Measurements from ENCODE around the gene PGLYRP1. TPM values are rescaled to one million over a fixed set of nuclear protein-coding genes. Genes with fewer than 3 reads are reported as not detected.
A peak's percentile ranks its signal among the peaks of the same experiment; 100 is the strongest.

Gene PGLYRP1
- total and polyA plus RNA-seq, 2 of the 13 experiments (the other 11 are each of a cell fraction or from before 2014, with no cell fraction given): not detected

DNA sequence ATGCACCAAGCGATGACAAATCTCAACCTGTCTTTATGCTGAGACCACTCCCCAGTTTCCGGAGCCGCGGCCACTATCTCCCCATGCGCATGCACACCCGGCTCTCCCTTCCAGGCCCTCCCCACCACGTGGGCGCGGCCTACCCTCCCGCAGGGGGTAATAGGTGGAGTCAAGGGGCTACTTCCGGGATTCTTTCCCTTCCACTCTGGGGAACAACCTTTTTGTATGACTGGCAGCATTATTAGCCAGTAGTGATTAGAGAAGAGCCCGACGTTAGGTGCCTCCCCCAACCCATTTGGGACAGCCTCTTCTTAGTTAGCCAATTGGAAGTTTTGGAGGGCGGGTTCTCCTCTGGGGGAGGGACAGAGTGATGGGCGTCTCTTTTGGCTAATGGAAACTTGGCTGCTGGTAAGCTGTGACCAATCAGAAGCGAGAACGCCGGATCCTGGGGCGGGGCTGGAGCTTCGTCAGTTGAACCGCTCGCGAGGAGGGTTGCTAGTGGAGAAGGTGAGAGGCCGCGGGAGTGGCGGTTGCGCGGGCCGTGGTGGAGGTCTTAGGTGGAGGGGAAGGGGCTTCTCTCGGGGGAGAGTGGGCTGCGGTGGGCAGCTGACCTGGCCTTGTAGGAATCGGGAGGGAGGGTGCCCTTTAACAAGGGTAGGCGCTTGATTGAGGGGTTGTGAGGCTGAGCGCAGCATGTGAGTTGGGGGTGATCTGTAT, 27.7 kb downstream of the PGLYRP1 start, which contains the start of gene CCDC61 (continued):
- TF ChIP-seq RBFOX2 (IDR thresholded peaks at IDR 0.05; ENCODE audit: low read depth, low read length): peak; percentile 70
- TF ChIP-seq, protein P1, sequence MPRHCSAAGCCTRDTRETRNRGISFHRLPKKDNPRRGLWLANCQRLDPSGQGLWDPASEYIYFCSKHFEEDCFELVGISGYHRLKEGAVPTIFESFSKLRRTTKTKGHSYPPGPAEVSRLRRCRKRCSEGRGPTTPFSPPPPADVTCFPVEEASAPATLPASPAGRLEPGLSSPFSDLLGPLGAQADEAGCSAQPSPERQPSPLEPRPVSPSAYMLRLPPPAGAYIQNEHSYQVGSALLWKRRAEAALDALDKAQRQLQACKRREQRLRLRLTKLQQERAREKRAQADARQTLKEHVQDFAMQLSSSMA (CRISPR knock-in tag; IDR thresholded peaks at IDR 0.05): no peak
- TF ChIP-seq, protein P2, sequence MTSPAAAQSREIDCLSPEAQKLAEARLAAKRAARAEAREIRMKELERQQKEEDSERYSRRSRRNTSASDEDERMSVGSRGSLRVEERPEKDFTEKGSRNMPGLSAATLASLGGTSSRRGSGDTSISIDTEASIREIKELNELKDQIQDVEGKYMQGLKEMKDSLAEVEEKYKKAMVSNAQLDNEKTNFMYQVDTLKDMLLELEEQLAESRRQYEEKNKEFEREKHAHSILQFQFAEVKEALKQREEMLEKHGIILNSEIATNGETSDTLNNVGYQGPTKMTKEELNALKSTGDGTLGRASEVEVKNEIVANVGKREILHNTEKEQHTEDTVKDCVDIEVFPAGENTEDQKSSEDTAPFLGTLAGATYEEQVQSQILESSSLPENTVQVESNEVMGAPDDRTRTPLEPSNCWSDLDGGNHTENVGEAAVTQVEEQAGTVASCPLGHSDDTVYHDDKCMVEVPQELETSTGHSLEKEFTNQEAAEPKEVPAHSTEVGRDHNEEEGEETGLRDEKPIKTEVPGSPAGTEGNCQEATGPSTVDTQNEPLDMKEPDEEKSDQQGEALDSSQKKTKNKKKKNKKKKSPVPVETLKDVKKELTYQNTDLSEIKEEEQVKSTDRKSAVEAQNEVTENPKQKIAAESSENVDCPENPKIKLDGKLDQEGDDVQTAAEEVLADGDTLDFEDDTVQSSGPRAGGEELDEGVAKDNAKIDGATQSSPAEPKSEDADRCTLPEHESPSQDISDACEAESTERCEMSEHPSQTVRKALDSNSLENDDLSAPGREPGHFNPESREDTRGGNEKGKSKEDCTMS (CRISPR knock-in tag; conservative IDR thresholded peaks at IDR 0.05): no peak
- TF ChIP-seq MXI1 (IDR thresholded peaks at IDR 0.05; ENCODE audit: borderline replicate concordance, low read depth, low read length): peak; percentile 98; the same call in 2 of the 3 replicates
- TF ChIP-seq, protein P3, sequence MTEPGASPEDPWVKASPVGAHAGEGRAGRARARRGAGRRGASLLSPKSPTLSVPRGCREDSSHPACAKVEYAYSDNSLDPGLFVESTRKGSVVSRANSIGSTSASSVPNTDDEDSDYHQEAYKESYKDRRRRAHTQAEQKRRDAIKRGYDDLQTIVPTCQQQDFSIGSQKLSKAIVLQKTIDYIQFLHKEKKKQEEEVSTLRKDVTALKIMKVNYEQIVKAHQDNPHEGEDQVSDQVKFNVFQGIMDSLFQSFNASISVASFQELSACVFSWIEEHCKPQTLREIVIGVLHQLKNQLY (CRISPR knock-in tag; IDR thresholded peaks at IDR 0.05): peak; percentile 49; the same call in 1 of the 2 replicates
- TF ChIP-seq, protein P4, sequence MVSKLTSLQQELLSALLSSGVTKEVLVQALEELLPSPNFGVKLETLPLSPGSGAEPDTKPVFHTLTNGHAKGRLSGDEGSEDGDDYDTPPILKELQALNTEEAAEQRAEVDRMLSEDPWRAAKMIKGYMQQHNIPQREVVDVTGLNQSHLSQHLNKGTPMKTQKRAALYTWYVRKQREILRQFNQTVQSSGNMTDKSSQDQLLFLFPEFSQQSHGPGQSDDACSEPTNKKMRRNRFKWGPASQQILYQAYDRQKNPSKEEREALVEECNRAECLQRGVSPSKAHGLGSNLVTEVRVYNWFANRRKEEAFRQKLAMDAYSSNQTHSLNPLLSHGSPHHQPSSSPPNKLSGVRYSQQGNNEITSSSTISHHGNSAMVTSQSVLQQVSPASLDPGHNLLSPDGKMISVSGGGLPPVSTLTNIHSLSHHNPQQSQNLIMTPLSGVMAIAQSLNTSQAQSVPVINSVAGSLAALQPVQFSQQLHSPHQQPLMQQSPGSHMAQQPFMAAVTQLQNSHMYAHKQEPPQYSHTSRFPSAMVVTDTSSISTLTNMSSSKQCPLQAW (CRISPR knock-in tag; IDR thresholded peaks at IDR 0.05): 0 out of 2 replicates have a peak, but pooled peaks have one; percentile 3
- TF ChIP-seq ZBTB20 (CRISPR knock-in tag; IDR thresholded peaks at IDR 0.05; ENCODE audit: borderline replicate concordance, low read depth): no peak
- TF ChIP-seq MAFK (conservative IDR thresholded peaks at IDR 0.05 in 1 of 2, IDR thresholded peaks at IDR 0.05 in 1 of 2; ENCODE audit: low read length in 2 of 2): no peak
- TF ChIP-seq, protein P5, sequence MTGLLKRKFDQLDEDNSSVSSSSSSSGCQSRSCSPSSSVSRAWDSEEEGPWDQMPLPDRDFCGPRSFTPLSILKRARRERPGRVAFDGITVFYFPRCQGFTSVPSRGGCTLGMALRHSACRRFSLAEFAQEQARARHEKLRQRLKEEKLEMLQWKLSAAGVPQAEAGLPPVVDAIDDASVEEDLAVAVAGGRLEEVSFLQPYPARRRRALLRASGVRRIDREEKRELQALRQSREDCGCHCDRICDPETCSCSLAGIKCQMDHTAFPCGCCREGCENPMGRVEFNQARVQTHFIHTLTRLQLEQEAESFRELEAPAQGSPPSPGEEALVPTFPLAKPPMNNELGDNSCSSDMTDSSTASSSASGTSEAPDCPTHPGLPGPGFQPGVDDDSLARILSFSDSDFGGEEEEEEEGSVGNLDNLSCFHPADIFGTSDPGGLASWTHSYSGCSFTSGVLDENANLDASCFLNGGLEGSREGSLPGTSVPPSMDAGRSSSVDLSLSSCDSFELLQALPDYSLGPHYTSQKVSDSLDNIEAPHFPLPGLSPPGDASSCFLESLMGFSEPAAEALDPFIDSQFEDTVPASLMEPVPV (CRISPR knock-in tag; IDR thresholded peaks at IDR 0.05): peak; percentile 11; the same call in 1 of the 2 replicates
- TF ChIP-seq, protein P6, sequence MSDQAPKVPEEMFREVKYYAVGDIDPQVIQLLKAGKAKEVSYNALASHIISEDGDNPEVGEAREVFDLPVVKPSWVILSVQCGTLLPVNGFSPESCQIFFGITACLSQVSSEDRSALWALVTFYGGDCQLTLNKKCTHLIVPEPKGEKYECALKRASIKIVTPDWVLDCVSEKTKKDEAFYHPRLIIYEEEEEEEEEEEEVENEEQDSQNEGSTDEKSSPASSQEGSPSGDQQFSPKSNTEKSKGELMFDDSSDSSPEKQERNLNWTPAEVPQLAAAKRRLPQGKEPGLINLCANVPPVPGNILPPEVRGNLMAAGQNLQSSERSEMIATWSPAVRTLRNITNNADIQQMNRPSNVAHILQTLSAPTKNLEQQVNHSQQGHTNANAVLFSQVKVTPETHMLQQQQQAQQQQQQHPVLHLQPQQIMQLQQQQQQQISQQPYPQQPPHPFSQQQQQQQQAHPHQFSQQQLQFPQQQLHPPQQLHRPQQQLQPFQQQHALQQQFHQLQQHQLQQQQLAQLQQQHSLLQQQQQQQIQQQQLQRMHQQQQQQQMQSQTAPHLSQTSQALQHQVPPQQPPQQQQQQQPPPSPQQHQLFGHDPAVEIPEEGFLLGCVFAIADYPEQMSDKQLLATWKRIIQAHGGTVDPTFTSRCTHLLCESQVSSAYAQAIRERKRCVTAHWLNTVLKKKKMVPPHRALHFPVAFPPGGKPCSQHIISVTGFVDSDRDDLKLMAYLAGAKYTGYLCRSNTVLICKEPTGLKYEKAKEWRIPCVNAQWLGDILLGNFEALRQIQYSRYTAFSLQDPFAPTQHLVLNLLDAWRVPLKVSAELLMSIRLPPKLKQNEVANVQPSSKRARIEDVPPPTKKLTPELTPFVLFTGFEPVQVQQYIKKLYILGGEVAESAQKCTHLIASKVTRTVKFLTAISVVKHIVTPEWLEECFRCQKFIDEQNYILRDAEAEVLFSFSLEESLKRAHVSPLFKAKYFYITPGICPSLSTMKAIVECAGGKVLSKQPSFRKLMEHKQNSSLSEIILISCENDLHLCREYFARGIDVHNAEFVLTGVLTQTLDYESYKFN (CRISPR knock-in tag; conservative IDR thresholded peaks at IDR 0.05): peak; percentile 24; the same call in 1 of the 2 replicates
- no peak for TF ChIP-seq RCOR2 (CRISPR knock-in tag; IDR thresholded peaks at IDR 0.05)
- TF ChIP-seq, protein P7, sequence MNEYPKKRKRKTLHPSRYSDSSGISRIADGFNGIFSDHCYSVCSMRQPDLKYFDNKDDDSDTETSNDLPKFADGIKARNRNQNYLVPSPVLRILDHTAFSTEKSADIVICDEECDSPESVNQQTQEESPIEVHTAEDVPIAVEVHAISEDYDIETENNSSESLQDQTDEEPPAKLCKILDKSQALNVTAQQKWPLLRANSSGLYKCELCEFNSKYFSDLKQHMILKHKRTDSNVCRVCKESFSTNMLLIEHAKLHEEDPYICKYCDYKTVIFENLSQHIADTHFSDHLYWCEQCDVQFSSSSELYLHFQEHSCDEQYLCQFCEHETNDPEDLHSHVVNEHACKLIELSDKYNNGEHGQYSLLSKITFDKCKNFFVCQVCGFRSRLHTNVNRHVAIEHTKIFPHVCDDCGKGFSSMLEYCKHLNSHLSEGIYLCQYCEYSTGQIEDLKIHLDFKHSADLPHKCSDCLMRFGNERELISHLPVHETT (CRISPR knock-in tag; conservative IDR thresholded peaks at IDR 0.05): no peak
- TF ChIP-seq, protein P8, sequence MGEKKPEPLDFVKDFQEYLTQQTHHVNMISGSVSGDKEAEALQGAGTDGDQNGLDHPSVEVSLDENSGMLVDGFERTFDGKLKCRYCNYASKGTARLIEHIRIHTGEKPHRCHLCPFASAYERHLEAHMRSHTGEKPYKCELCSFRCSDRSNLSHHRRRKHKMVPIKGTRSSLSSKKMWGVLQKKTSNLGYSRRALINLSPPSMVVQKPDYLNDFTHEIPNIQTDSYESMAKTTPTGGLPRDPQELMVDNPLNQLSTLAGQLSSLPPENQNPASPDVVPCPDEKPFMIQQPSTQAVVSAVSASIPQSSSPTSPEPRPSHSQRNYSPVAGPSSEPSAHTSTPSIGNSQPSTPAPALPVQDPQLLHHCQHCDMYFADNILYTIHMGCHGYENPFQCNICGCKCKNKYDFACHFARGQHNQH (CRISPR knock-in tag; IDR thresholded peaks at IDR 0.05): no peak; the same call in 1 of the 2 replicates

Measured in HepG2 (cell line).